Retinal pigment epithelial cell (primary cell): Measurements from ENCODE around the gene NDUFS4.
"Not testable (repeated sequence)": the region's sequence is repeated elsewhere in the genome, so short reads cannot be mapped to it uniquely, and the experiment has no call there.

Source experiments
- DNase-seq: peaks from one replicate; pipeline ENCODE4 v3.0.0-alpha.2; 2010; ENCODE audit warnings: low read depth
- H3K4me3 ChIP-seq: 2 replicates; pipeline ENCODE4 v1.5.1; 2011; ENCODE audit warnings: mild to moderate bottlenecking, low read length, control low read depth, moderate library complexity
- CTCF ChIP-seq: conservative IDR thresholded peaks from 2 replicates; pipeline ENCODE4 v1.5.1; 2011; ENCODE audit warnings: low read depth, low read length, control low read depth, inconsistent platforms

The NDUFS4 gene

GRCh38 chr5:53642061-53642460, 81.6 kb downstream of the NDUFS4 start:
- no peak for TF ChIP-seq CTCF
- H3K4me3 ChIP-seq: no peak overlapping the region
- DNase-seq: no peak

DNA sequence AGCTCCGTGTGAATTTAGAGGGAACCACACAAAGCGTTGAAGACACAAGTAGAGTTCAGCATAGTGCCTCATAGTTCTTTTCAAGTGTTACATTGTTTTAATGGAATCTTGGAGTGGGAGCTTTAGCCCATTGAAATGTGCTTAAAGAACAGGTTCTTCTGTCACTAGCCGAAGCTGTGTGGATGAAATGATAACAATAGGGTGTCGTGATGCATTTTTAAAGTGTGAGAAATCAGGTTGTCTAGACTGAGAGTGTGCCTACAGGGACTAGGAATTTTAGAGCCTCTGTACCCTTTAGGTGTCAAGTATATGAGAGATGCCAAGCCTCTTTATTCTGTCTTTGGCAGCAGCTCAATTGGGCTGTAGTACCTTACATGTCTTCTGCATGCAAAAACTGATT, 83.0 kb downstream of the NDUFS4 start:
- no peak for DNase-seq
- TF ChIP-seq CTCF: no peak
- no peak overlapping the region for H3K4me3 ChIP-seq

DNA sequence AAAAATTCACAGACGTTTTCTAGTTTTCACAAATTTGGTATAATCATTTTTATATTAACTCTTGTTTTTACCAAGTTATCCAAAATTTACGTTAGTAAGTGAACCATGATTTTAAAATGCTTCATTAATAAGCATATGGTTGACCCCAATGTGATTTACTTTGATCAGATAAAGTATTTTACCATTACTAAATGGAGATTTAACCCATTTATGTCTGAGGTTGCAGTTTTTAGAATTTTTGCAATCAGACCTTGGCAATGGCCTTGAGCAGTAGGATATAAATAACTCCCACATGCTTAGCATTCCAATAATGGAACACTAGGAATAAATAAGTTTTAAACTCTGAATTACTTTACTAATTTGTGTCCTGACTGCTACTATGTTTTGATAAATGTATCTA, 84.6 kb downstream of the NDUFS4 start:
- DNase-seq: no peak
- no peak for TF ChIP-seq CTCF
- no peak overlapping the region for H3K4me3 ChIP-seq

GRCh38 chr5:53649352-53649751, 88.9 kb downstream of the NDUFS4 start:
- TF ChIP-seq CTCF: no peak
- H3K4me3 ChIP-seq: no peak overlapping the region
- DNase-seq: no peak

GRCh38 chr5:53660573-53660972, 100.1 kb downstream of the NDUFS4 start:
- not testable (repeated sequence) for DNase-seq, H3K4me3 ChIP-seq

DNA sequence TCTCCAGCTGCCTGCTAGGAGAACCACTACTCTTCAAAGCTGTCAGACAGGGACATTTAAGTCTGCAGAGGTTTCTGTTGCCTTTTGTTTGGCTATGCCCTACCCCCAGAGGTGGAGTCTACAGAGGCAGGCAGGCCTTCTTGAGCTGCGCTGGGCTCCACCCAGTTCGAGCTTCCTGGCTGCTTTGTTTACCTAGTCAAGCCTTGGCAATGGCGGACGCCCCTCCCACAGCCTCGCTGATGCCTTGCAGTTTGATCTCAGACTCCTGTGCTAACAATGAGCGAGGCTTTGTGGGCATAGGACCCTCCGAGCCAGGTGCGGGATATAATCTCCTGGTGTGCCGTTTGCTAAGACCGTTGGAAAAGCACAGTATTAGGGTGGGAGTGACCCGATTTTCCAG, 104.9 kb downstream of the NDUFS4 start:
- H3K4me3 ChIP-seq, DNase-seq: not testable (repeated sequence)

- DNase-seq: peak; percentile 64
- TF ChIP-seq CTCF: no peak
- no peak overlapping the region for H3K4me3 ChIP-seq
Measured at GRCh38 chr5:53667621-53668020, 107.2 kb downstream of the NDUFS4 start.

- no peak for TF ChIP-seq CTCF
- no peak for DNase-seq
- H3K4me3 ChIP-seq: no peak overlapping the region
Measured at GRCh38 chr5:53671447-53671846, 111.0 kb downstream of the NDUFS4 start.
